ENCODE results near the gene MATN1. TPM values are rescaled to one million over a fixed set of nuclear protein-coding genes. Genes with fewer than 3 reads are reported as not detected.

Gene MATN1
- total RNA-seq, 2 experiments from 2014 or later = 0.28 to 0.42 TPM

DNA sequence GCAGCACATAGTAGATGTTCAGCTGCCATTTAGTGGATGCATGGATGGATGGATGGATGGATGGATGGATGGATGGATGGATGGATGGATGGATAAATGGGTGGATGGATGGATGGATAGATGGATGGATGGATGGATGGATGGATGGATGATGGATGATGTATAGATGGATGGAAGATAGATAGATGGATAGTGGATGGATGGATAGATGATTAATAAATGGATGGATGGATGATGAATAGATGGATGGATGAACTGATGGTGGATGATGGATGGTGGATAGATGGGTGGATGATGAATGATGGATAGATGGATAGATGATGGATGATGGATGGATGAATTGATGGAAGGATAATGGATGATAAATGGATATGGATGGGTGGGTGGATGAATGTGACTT lies 20.6 kb downstream of the MATN1 start:
- TF ChIP-seq, protein P1, sequence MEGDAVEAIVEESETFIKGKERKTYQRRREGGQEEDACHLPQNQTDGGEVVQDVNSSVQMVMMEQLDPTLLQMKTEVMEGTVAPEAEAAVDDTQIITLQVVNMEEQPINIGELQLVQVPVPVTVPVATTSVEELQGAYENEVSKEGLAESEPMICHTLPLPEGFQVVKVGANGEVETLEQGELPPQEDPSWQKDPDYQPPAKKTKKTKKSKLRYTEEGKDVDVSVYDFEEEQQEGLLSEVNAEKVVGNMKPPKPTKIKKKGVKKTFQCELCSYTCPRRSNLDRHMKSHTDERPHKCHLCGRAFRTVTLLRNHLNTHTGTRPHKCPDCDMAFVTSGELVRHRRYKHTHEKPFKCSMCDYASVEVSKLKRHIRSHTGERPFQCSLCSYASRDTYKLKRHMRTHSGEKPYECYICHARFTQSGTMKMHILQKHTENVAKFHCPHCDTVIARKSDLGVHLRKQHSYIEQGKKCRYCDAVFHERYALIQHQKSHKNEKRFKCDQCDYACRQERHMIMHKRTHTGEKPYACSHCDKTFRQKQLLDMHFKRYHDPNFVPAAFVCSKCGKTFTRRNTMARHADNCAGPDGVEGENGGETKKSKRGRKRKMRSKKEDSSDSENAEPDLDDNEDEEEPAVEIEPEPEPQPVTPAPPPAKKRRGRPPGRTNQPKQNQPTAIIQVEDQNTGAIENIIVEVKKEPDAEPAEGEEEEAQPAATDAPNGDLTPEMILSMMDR (conservative IDR thresholded peaks at IDR 0.05; ENCODE audit: low read length) = no peak
- no peak for TF ChIP-seq EZH2phosphoT487 (IDR thresholded peaks at IDR 0.05; ENCODE audit: borderline replicate concordance, low read depth, low read length)
- no TSS peak for BruUV-seq (replicated peaks)
- no peak overlapping the region for H3K4me3 ChIP-seq (ENCODE audit: low read depth, low read length, poor library complexity, severe bottlenecking)
- no peaks in the 10 kb centered on the region for H3K9me3 ChIP-seq (ENCODE audit: low read length)
- H3K4me1 ChIP-seq (ENCODE audit: insufficient read depth, low read length, poor library complexity, severe bottlenecking) = no peaks in the 10 kb centered on the region
- H3K9me2 ChIP-seq (ENCODE audit: insufficient read depth, low read length) = no peaks in the 10 kb centered on the region
- no peaks in the 10 kb centered on the region for H3K36me3 ChIP-seq (ENCODE audit: insufficient read depth, low read length)
- no peaks in the 10 kb centered on the region for H4K20me1 ChIP-seq (ENCODE audit: insufficient read depth, low read length)
- ChIA-PET CTCF (ENCODE audit: unreplicated experiment) (no interaction called here), POLR2A (no interaction called here)
- intact Hi-C loops (cut with micrococcal nuclease; ENCODE audit: unreplicated experiment) = loop anchor here (10.0 kb wide), 1 partner anchor 1328 kb away; no protein-coding TSS in a partner anchor
- no peak overlapping the region for H3K27ac ChIP-seq (ENCODE audit: low read depth, low read length, poor library complexity, severe bottlenecking)
- no peak overlapping the region for H2AFZ ChIP-seq (ENCODE audit: low read length)
- H3K4me2 ChIP-seq (ENCODE audit: low read length) = no peak overlapping the region
- DNase-seq (ENCODE audit: low spot score) = no peak
- no peaks in the 10 kb centered on the region for H3K79me2 ChIP-seq (ENCODE audit: insufficient read depth, low read depth, low read length)

DNA sequence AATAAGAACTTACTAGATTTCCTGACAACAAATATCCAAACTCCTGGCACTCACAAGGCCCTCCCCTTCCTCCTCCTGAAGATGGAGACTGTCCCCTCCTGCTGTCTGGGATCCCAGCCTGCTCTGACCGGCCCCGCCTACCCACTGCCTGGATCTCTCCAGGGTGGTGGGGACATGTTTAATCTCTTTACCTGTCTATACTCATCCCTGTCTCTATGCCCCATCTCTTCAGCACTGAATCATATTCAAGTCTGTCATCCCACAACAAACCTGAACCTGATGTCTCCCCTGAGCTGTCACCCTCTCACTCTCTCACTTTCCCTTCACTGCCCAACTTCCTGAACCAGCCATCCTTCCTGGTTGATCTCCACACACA lies 22.1 kb downstream of the MATN1 start:
- intact Hi-C loops (cut with micrococcal nuclease; ENCODE audit: unreplicated experiment) = loop anchor here (10.0 kb wide), 1 partner anchor 1326 kb away; no protein-coding TSS in a partner anchor
- no peaks in the 10 kb centered on the region for H3K4me1 ChIP-seq (ENCODE audit: insufficient read depth, low read length, poor library complexity, severe bottlenecking)
- no peaks in the 10 kb centered on the region for H3K36me3 ChIP-seq (ENCODE audit: insufficient read depth, low read length)
- DNase-seq (ENCODE audit: low spot score) = no peak
- no peak overlapping the region for H3K27ac ChIP-seq (ENCODE audit: low read depth, low read length, poor library complexity, severe bottlenecking)
- H3K79me2 ChIP-seq (ENCODE audit: insufficient read depth, low read depth, low read length) = no peaks in the 10 kb centered on the region
- H2AFZ ChIP-seq (ENCODE audit: low read length) = no peak overlapping the region
- TF ChIP-seq, protein P1 (conservative IDR thresholded peaks at IDR 0.05; ENCODE audit: low read length) = no peak
- no peak for TF ChIP-seq EZH2phosphoT487 (IDR thresholded peaks at IDR 0.05; ENCODE audit: borderline replicate concordance, low read depth, low read length)
- no peaks in the 10 kb centered on the region for H3K9me3 ChIP-seq (ENCODE audit: low read length)
- H3K4me3 ChIP-seq (ENCODE audit: low read depth, low read length, poor library complexity, severe bottlenecking) = no peak overlapping the region
- POLR2A ChIA-PET = no interaction called here
- CTCF ChIA-PET (ENCODE audit: unreplicated experiment) = no interaction called here
- no peak overlapping the region for H3K4me2 ChIP-seq (ENCODE audit: low read length)
- no peaks in the 10 kb centered on the region for H3K9me2 ChIP-seq (ENCODE audit: insufficient read depth, low read length)
- H4K20me1 ChIP-seq (ENCODE audit: insufficient read depth, low read length) = no peaks in the 10 kb centered on the region
- no TSS peak for BruUV-seq (replicated peaks)

DNA sequence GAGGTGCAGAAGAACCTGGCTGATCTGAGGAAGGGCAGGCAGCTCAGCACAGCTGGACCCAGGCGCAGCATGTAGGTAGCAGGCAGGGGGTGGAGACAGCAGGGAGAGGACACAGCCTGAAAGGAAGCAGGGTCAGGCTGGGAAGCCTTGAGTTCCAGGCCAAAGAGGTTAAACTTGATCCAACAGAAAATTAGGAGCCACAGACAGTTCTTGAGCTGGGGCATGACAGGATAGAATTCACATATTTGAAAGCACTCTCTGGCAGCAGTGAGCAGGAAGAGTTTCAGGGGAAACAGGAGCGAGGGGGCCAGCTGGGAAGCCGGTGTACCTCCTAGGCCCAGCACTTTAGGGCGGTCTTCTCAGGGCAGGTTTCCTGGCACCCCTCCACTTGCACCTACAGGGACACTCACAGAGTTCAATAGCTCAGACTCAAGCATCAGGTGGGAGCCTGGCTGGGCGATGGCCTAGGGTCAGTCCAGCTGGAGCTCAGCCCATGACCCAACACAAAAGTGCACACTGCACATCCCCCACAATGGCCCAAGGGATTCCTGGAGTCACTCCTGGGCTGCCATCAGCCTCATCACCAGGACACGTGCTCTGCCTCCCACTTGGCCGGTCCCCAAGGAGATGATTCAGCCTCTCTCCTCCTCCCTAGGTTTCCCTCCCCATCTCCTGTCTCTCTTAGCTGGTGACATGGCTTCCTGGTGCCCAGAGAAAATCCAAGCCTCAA lies 22.7 kb downstream of the MATN1 start:
- POLR2A ChIA-PET = no interaction called here
- Histone ChIP-seq H3K27ac (ENCODE audit: low read depth, low read length, poor library complexity, severe bottlenecking) (no peak overlapping the region), H3K4me2 (ENCODE audit: low read length) (no peak overlapping the region), H2AFZ (ENCODE audit: low read length) (no peak overlapping the region), H3K9me2 (ENCODE audit: insufficient read depth, low read length) (no peaks in the 10 kb centered on the region), H3K4me1 (ENCODE audit: insufficient read depth, low read length, poor library complexity, severe bottlenecking) (no peaks in the 10 kb centered on the region), H3K9me3 (ENCODE audit: low read length) (no peaks in the 10 kb centered on the region), H4K20me1 (ENCODE audit: insufficient read depth, low read length) (no peaks in the 10 kb centered on the region), H3K36me3 (ENCODE audit: insufficient read depth, low read length) (no peaks in the 10 kb centered on the region), H3K79me2 (ENCODE audit: insufficient read depth, low read depth, low read length) (no peaks in the 10 kb centered on the region), H3K4me3 (ENCODE audit: low read depth, low read length, poor library complexity, severe bottlenecking) (no peak overlapping the region)
- TF ChIP-seq EZH2phosphoT487 (IDR thresholded peaks at IDR 0.05; ENCODE audit: borderline replicate concordance, low read depth, low read length) = no peak
- TF ChIP-seq, protein P1 (conservative IDR thresholded peaks at IDR 0.05; ENCODE audit: low read length) = no peak
- intact Hi-C loops (cut with micrococcal nuclease; ENCODE audit: unreplicated experiment) = loop anchor here (10.0 kb wide), 1 partner anchor 1326 kb away; no protein-coding TSS in a partner anchor
- CTCF ChIA-PET (ENCODE audit: unreplicated experiment) = no interaction called here
- BruUV-seq (replicated peaks) = no TSS peak
- DNase-seq (ENCODE audit: low spot score) = no peak

All from OCI-LY7 (cell line).